ENCODE results near the gene BRAT1.

Gene BRAT1

DNA sequence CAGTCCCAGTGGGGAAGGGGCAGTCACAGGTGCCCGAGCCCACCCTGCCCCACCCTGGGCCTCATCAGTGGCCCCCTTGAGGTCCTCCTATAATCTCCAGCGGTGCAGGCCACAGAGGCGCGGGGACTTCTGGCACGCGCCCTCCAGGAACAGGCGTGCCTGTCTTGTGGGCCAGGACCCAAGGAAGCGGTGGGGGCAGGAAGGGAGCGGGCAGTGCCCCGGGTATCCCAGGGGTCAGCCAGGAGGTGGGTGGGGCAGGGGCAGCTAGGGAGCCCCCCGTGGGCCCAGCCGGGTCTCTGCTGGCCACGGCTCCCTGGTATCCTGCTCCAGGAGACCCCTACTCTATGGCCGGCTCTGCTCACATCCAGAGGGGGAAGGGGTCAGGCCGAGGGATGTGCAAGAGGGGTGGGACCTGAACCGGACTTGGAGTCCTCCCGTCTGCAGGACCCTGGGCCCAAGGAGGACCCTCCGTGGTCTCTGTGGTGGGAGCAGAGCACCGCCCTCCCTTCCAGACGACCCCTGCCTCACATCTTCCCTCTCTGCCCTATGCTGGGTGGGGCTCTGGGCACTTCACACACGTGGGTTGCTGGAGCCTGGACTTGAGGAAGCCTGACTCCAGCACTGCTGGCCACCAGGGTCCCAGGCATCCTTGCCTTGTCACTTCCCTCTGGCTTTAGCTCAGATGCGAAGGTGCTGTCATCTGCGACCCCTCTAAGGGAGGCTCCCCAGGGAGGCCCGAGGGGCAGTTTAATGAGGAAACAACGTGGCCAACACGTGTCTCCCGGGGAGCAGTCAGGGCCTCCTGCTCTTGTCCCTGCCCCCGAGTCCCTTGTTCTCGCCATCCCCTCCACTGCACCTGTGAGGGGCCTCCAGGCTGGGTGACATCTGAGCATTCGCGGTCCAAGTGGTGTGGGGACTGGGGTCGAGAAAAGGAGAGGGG lies 60.9 kb downstream of the BRAT1 start:
- no peak for DNase-seq

- DNase-seq: no peak
Measured at GRCh38 chr7:2493205-2494164, 61.8 kb downstream of the BRAT1 start.

DNA sequence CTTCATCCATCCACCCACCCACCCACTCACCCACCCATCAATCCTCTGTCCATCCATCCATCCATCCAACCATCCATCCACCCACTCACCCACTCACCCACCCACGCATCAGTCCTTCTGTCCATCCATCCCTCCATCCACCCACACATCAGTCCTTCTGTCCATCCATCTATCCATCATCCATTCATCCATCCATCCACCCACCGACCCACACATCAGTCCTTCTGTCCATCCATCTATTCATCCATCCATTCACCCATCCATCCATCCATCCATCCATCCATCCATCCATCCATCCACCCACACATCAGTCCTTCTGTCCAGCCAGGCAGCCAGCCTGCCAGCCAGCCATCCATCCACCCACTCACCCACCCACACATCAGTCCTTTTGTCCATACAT lies 63.3 kb downstream of the BRAT1 start:
- no peak for DNase-seq

GRCh38 chr7:2490181-2490651 lies 65.1 kb downstream of the BRAT1 start:
- DNase-seq: peak; percentile 65

DNA sequence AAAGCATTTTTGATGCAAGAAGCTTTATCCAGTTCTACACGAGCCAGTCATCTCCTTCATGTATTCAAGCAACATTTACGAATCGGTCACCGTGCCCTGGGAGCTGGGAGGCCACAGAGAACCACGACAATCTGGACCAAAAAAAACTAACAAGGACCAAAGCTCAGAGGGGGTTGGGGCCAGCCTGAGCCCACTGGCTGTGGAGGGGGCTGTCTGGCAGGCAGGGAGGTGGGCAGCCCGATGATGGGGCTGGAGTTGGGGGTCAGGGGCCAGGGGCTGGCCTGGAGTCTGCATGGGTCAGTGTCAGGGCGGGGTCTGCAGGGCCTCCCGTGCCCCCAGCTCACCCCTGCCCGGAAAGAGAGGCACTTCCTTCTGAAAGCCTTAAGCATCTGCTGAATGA lies 66.6 kb downstream of the BRAT1 start:
- DNase-seq: peak; percentile 24

- peak; percentile 45 for DNase-seq
Measured at GRCh38 chr7:2488272-2488645, 67.1 kb downstream of the BRAT1 start.
